Subcutaneous adipose tissue (tissue), 4 donors: ENCODE measurements around the gene SERPINA1. TPM values are rescaled to one million over a fixed set of nuclear protein-coding genes. Genes with fewer than 3 reads are reported as not detected.

Experiments
- CTCF ChIP-seq: fragments of 450-650 bp; IDR thresholded peaks from one replicate; pipeline ENCODE4 v1.5.1; 2016; ENCODE audit warnings: low read depth, mild to moderate bottlenecking, control low read depth, antibody characterized with exemption, moderate library complexity
- total RNA-seq, 4 donors: library from RNA; depleted of rRNA; stranded (reverse); fragments of >200 nt; gene quantifications; one replicate each; pipeline ENCODE4 v1.1.0, GENCODE V29; 2016

The SERPINA1 gene
- total RNA-seq, 4 donors from 2014 or later = 2.1 to 10.4 (median 3.7) TPM

- no peak for TF ChIP-seq CTCF
Observed at GRCh38 chr14:94332063-94332583, 56.3 kb downstream of the SERPINA1 start.

- no peak for TF ChIP-seq CTCF
Observed at GRCh38 chr14:94331462-94331861, 56.9 kb downstream of the SERPINA1 start.

- TF ChIP-seq CTCF = no peak
Observed at GRCh38 chr14:94330857-94331256, 57.5 kb downstream of the SERPINA1 start.

- TF ChIP-seq CTCF = no peak
Observed at GRCh38 chr14:94330432-94330831, 58.0 kb downstream of the SERPINA1 start.

GRCh38 chr14:94329857-94330256 is 58.5 kb downstream of the SERPINA1 start:
- TF ChIP-seq CTCF = no peak

- TF ChIP-seq CTCF = no peak
Observed at GRCh38 chr14:94328196-94328595, 60.2 kb downstream of the SERPINA1 start.

Other genes starting within 250 kb of the SERPINA1 start
- gene PPP4R4, start 214.3 kb downstream of the SERPINA1 start, total RNA-seq = 1 to 10 TPM in 2 of 4 donors, under 1 TPM in 2; 0.33 to 3.4 (median 0.85) TPM
- gene SERPINA10, start 95.3 kb downstream of the SERPINA1 start, total RNA-seq = not detected
- not detected for gene SERPINA6, start 65.3 kb downstream of the SERPINA1 start, total RNA-seq
- gene SERPINA2, start 21.9 kb downstream of the SERPINA1 start, total RNA-seq = not detected
- not detected for gene SERPINA11, start 64.2 kb upstream of the SERPINA1 start, total RNA-seq
- not detected for gene SERPINA9, start 87.6 kb upstream of the SERPINA1 start, total RNA-seq
- not detected for gene SERPINA12, start 120.9 kb upstream of the SERPINA1 start, total RNA-seq
- not detected for gene SERPINA4, start 172.8 kb upstream of the SERPINA1 start, total RNA-seq
- gene SERPINA5, start 192.8 kb upstream of the SERPINA1 start, total RNA-seq = 1 to 10 TPM; 2.0 to 5.5 (median 3.2) TPM
- 100 to 1,000 TPM in 2 of 4 donors, 10 to 100 TPM in 1, 1 to 10 TPM in 1; 4.9 to 159 (median 82.0) TPM for gene SERPINA3, start 223.8 kb upstream of the SERPINA1 start, total RNA-seq